HG03469 (cell line): ENCODE results near the gene C3.

Experiments used
- ATAC-seq: cut with Tn5 transposase; IDR thresholded peaks from one replicate; pipeline ENCODE4 v1.9.1; 2021; ENCODE audit warnings: mild to moderate bottlenecking, moderate library complexity, moderate number of reproducible peaks; ENCODE audit not compliant: unreplicated experiment

Gene C3

DNA sequence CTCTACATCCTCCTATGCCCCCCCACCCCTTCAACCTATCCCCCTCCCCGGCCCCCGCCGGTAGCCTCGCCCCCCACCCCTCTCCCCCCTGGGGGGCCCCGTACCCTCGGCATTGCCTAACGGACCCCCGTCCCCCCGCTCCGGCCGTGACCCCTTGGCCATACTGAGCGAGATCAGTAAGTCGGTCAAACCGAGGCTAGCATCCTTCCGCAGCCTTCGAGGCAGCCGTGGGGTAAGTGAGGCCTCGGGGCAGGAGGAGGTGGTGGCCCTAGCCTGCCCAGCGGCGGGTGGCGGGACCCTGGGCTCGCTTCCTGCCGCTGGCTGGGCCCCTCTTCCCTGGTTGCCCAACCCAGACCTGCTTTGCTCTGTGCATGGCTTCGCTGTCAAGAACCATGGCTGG, 25.5 kb upstream of the C3 start:
- no peak for ATAC-seq

DNA sequence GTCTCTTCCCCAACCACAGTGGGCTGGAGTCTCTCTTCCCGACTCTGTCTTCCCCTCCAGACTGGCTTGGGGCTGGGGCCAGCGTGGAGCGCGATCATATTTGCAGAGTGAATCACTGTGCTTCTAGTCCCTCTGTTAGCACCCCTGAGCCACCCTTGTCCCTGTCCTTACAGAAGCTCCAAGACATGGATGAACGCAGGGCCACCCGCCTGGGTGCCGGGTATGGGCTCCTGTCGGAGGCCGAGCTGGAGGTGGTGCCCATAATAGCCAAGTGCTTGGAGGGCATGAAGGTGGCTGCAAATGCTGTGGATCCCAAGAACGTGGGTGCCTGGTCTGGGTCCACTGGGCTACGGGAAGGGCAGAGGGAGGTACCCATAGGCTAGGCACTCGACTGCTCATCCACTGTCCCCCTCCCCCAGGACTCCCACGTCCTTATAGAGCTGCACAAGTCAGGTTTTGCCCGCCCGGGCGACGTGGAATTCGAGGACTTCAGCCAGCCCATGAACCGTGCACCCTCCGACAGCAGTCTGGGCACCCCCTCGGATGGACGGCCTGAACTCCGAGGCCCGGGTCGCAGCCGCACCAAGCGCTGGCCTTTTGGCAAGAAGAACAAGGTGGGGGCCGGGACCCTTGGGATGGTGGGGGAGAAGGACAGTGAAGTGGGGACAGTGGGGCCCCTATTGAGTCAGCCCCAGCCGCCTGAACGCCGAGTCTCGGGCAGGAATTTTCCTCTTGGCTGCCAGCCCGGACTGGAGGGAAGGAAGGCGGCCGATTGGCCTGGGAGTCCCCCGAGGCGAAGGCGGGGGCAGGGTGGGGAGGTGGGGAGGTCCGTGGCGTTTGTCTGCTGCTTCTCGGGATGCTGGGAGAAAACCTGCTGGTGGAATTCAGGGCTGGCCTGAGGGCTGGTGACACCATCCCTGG, 24.2 kb upstream of the C3 start:
- no peak for ATAC-seq

DNA sequence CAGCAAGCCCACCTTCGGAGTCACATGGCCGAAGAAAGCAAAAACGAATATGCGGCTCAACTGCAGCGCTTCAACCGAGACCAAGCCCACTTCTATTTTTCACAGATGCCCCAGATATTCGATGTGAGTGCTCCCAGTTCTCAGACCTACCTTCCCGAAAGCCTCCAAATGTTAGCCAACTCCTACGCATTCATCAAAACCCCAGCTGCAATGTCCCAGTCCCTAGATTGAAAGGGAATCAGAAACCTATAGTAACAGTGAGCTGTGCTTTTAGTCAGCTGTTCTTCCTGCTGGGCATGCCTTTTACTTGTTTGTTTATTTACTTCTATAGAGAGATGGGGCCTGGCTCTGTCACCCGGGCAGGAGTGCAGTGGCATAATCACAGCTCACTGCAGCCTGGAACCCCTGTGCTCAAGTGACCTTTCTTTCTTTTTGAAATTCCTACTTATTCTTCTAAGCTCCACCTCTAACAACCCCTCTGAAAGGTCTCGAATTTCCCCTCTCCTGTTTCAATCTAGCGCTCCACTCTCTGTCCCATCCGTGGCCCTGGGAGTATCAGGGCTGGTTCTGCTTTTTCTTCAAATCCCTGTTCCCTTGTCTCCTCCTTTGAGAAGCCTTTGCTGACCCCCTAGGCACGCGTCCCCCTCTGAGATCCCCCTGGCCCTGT, 23.4 kb upstream of the C3 start:
- no peak for ATAC-seq

DNA sequence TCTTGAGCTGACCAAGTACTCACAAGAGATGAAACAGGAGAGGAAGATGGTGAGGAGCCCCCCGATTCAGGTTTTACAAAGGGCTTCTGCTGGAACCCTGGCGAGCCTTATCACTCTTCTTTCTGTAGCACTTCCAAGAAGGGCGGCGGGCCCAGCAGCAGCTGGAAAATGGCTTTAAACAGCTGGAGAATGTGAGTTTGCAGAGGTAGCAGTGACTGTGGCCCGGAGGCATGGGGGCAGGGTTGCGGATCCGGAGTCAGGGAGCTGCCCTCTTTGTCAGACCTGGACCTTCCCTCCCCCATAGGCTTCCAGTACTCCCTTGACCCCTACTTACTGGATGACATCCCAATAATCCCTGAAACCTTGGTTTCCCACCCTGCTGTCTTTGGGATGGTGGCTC, 22.6 kb upstream of the C3 start:
- ATAC-seq: no peak

DNA sequence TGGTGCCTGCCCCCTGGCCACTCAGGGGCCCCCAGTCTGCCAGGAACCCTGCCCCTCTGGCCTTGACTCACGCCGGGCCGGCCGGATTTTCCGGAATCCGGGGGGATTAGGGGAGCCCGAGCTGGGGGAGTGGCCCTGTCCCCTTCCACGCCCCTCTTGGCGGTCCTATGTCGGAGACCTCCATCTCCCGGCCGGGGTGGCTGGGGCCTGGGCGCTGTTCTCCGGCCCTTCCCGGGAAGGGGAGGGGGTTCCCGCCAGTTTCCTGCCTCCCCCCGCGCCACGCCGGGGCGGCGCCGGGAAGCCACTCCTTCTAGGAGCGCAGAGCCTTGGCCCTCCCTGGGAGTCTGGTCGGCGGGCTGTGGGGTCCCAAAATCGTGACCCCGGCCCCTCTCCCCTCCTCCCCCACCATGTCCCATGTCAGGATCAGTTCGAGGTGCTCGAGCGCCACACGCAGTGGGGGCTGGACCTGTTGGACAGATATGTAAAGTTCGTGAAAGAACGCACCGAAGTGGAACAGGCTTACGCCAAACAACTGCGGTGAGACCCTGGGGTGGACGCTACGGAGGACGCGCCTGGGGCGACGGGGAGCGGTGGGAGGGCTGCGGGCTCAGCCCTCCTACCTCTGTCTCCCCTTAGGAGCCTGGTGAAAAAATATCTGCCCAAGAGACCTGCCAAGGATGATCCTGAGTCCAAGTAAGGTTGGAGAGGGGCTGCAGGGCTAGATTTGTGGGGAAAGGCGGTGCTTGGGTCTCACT, 20.3 kb upstream of the C3 start:
- ATAC-seq: no peak

DNA sequence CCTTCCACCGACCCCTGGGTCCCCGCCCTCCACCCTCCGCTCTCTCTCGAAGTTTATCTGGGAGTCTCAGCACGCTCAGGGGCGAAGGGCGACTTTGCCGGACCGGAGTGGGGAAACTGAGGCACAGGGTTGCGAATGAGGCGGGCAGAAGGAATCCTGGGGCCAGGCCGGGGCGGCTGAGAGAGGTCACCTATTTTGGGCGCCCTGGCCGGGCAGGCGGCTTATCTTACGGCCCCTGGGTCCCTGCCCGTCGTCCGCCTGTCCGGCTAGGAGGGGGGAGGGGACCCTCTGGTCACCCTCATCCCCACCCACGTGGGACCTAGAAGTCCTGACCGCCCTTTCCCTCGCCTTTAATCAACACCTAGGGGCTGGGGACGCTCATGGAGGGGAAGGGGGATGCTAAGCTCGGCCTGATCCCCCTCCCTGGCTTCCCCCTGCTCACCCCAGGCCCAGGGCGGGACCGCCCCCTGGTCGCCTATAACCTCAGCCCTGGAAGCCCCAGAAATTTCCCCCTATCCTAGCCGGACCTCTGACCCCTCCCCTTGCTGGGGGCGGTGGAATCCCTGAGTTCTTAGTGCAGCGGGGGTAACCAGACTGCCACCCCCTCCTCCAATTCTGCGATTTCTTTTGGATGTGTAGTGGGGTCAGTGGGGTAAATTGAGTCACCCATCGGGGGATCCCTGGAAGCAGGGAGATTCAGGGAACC, 19.6 kb upstream of the C3 start:
- ATAC-seq: no peak

DNA sequence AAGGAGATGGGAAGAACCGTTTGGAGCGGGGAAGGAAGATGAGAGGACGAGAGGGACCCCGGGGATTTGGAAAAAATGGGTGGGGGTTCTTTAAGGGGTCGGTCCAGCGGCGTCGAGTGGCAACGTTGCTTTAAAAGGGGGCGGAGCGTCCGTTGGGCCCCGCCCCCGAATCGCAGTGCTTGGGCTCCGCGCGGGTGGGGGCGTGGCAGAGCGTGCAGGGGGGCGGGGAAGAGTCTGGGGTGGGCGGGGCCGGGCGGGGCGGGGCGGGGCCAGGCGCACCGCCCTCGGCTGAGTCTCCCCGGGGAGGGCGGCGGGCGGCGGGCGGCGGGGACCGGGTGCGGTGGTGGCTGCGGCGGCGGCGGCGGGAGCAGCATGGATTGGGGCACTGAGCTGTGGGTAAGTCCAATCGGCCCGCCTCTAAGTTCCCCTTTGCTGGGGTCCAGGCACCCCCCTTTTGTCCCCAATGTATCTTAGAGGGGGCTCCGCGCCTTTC, 19.0 kb upstream of the C3 start, which contains the start of gene TRIP10:
TRIP10 (plus strand) TSS at position 291 of the 493 bp plus-strand sequence; CDS start at position 373, 82 bp downstream.
- ATAC-seq: no peak

DNA sequence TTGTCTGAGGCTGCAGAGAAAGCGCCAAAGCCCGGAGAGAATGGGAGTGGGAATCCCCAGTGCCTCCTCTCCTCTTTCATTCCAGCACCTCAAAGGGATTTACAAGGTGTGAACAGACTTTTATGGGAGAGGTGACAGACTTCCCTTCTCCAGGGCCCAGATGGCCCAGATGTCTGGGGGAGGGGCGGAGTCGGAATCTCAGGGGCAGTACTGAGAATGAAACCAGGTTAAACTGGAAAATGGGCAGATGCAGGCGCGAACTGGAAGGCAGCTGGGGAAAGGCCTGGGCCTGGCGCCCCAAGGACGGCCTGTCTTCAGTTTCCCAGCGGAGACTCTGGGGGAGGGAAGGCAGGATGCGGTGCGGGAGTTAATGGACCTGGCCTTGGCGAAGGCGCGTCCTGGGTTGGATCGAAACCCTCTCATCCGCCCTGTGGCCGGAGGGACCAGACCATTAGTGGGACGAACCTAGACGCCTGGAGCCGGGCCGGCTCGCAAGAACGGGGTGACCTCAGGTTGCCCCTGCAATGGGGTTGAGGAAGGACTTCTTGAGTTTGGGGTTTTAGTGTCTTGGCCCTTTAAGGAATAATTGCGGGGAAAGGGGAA, 18.4 kb upstream of the C3 start:
- ATAC-seq: no peak

DNA sequence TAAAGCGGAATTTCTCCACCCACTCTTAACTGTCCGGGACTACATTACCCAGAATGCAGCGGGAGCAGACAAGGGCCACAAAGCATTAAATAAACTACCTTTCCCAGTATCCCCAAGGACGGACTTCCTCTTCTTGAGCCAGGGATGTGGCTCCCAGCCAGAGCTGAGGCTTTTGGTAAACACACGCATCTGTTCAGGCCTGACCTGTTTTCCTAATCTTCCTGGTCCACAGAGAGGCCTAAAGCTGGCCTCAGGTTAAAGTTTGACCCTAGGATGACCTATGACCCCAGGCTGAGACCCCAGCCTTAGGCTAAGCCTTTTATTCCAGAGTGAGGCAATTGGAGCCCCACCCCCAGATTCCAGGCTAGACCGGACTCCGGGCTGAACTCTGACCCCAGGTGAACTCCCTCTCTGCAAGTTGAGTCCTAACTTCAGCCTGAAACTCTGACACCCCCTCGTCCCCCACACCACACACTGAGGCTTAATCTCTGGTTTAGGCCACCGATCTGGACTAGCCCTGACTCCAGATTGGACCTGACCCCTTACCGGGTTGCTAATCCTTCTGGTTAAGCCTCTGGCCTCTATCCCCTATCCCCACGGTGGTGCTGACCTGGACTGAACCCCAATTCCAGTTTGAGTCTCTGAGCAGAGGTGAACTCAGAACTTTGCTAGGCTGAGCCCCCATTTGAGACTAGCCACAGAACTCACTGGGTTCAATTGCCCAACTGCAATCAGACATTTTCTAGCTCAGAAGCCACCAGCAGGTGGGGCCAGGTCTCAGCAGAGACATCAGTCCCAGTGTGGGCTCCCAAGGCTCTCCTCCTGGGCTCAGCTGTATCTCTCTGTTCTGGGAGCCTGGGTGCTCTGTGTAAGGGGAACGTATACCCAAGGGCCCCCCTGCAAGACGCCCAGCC, 17.7 kb upstream of the C3 start:
- ATAC-seq: no peak

DNA sequence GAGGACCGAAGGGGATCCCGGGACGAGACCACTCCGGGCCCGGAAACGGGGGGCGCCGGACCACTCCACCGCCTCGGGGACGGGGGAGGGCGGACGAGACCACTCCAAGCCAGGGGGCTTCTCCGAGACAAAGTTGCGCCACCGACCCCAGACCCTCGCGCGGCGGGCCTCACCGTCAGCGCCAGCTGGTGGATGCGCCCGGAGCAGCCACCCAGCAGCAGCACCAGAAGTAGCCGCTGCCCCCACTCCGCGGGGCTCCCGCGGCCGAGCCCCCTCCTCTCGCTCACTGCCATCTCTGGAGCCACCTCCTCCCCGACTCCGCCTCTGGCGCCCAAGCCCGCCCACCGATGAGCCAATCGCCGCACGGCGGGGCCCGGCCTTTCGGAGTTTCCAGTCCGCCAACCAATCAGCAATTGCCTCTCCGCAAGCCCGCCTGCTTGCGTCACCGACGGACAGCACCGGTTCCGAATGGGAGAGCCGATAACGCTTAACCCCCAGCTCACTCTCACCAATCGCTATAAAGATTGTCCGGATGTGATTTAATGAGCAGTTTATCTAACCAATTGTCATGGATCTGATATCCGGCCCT, 16.9 kb upstream of the C3 start, which contains the start of gene GPR108:
GPR108 (minus strand) TSS at position 297 of the 589 bp plus-strand sequence; CDS start at position 293, 4 bp downstream.
- peak; percentile 53 for ATAC-seq

DNA sequence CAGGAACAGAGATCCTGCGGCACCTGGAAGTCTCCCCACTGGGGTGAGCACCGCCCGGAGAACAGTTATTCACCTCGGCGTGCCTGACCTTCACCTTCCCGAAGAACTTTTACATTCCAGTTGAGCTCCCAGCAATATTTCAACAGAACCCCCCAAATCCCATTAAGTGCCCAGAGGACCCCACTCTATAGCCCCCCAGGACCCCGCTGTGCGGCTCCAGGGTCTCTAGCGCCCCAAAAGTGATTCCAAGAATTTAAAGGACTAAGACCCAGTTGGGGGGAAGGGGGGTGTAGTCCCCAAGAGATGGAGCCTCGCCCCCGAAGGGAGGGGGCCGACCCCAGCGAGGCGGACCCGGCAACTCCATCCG, 16.4 kb upstream of the C3 start:
- no peak for ATAC-seq

DNA sequence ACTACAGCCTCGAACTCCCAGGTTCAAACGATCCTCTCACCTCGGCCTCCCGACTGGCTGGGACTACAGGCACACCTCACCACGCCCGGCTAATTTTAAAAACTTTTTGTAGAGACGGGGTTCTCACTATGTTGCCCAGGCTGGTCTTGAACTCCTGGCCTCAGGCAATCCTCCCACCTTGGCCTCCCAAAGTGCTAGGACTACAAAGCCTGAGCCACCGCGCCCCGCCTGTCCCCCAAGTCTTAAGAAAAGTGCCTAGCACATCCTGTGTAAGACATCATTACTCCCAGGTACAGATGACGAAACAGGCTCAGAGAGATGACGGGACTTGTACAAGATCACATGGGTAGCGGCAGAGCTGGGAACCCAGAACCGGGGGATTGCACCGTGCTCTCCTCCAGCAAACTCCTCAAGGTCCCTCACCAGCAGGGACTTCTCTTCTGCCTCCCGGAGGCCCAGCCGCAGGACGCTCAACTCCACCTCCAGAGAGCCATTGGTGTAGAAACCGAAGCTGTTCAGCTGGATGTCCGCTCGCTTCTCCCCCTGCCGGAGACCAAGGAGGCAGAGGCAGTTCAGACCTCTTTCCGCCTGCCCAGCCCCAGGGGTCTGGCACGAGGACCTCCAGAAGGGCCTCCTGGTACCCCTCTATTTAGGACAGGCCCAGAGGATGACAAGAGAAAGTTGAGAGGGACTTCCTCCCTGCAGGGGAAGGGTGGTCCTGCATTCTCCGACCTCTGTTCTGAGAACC, 15.9 kb upstream of the C3 start:
- ATAC-seq: no peak

DNA sequence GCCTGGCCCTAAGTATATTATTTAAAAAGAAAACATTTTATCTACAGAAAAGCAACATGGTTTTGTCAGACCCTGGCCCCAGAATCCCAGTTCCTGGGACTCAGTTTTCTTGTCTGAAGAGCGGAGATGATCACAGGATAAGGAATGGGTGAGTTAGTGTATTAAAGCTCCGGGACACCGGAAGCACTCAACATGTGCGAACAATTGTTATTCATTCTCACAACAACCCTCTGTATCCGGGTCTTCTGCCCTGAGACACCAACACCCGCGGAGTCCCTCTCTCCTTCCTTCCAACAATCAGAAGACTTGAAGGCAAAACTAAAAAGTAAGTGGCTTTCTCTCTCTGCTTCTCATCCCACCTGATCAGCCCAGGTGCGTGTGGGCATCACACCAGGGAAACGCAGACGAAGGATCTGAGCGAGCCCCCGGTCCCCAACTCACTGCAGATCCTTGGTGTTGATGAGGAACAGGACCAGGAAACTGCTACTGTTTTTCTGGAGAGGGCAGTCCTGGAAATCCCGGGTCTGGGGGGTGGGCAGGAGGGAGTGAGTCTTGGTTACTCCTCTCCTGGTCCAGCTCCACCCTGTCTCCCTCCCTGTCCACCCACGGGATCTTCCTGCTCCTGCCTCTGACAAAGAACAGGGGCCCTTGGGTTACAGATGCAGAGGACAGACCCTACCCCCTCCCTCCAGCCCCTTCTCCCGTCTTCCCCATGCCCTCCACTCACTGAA, 14.9 kb upstream of the C3 start:
- no peak for ATAC-seq

DNA sequence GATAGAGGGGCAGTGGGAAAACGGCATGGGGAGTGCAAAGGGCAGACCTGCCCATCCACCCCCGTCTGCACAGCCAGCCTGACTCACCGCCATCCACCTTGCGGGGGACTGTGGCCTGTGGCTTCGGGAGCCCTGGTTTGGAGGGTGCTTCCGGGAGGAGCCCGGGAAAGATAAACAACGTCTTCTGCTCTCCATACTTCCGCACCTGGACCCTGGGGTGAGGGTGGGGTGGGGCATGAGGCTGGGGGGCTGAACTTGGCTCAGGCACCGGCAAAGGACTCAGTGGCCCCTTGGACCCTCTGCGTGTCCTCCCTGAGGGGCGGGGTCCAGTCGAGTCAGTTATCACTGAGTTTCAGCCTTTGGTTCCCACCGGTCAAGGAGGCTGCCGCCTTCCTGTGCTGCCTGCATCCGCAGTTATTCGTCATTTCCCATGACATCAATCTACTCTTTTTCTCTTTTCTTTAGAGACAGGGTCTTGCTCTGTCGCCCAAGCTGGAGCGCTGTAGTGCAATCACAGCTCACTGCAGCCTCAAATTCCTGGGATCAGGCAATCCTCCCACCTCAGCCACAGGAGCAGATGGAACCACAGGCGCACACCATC, 13.7 kb upstream of the C3 start:
- ATAC-seq: no peak

DNA sequence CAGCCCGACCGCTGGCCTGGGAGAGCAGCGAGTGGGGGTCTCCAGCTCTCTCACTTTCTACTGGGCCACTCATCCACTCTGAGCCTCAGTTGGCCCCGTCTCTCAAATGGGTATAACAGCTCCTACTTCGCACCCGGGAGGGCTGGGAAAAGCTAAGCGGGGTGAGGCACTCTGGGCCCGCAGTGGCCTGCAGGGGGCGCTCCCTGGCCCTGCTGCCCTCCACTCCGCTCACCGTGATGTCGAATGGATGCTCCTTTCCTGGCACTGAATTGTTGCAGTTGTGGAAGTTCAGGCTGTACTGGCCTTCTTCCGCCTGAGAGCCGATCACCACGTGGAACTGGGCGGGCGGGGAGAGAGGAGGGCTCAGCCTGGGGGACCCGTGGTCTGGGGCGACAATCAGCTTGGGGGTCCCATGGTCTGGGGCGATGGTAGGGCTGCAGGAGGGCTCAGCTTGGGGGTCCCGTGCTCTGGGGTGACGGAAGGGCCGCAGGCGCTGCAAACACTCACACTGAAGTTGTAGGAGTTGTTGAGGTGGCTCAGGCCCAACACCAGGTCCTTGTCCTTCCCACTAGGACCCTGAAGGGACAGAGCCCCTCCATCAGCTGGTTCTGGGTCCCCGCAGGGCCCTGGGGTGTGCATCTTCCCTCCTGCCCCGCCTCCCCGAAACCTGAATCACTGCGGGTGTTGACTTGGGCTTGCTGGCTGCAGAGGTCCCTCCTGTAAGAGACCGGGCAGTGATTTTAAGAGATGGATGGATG, 13.1 kb upstream of the C3 start:
- no peak for ATAC-seq

DNA sequence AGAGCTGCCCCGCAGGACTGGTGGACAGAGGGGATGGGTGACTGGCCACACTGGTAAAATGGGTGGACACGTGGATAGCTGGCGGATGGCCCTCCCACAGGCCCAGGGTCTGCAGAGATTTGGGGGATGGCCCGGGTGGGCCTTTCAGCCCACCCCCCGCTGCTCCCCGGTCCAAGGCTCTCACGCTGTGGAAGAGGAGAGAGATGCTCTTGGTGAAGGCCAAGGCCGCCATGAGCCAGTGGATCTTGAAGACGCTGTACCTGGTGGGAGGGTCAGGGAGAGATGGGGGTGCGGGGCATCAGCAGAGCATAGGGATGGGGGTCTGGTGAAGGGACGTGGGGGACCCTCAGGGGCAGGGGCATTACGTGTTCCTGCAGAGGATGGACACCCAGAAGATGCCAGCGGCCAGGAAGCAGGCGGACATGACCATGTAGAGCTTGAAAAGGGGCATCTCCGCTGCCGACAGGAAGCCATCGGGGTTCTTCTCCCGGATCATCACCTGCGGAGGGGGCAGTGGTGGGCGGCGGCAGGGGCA, 12.4 kb upstream of the C3 start:
- no peak for ATAC-seq
